ENCODE data around the gene HSD17B10. TPM values are rescaled to one million over a fixed set of nuclear protein-coding genes. Genes with fewer than 3 reads are reported as not detected.

Gene HSD17B10
- polyA plus RNA-seq (2013, experiment 1 of 2), result 67.7 TPM
- 68.1 TPM for polyA plus RNA-seq (2013, experiment 2 of 2)

DNA sequence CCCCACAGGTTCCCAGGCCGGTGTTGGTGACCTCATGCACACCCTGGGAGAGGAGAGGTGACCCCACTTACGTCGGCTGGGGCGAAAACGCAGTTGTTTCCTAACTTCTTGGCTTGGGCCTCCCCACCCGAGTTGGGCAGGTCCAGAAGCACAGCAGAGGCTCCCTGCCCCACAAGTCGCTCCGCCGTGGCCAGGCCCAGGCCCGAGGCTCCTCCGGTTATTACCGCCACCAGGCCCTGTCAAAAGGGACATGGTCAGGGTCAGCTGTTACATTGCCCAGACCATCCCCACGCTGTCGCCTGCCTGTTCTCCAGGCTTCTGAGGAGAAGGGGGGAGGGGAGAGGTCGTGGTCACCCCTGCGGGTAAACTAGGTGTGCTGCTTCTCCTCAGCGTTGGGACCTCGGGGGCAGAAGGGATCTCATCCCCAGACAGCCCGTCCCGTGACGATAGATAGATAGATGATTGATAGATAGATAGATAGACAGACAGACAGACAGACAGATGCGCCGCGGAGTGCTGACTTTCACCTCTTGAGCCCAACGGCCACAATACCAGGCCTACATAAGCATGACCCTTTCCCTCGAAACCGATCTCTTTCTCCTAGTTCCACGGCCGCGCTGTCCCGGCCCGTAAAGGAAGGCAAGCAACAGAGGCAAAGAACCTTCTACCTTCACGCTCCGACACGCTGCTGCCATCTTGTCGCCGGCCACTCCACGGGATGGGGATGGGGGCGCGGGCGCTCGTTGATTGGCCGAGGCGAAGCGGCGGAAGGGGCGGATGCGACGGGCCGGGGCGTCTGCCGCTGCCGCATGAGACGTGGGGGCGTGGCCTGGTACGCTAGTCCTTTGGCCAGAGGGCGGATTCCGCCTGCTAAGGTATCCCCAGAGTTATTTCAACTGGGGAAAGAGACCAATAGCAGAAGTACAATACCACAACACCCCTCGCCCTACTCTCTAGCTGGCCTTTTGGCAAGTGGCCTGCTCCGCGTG is at the start of gene HSD17B10:
Gene HSD17B10 (minus strand): TSS at position 720 of the 989 bp plus-strand sequence. CDS start 25 bp downstream, at position 695.
- H3K14ac ChIP-seq (ENCODE audit: low read length), result no peak within 1 kb of the TSS
- peak within 1 kb of the TSS; percentile 73 for H3K23ac ChIP-seq (ENCODE audit: low read depth, low read length, poor library complexity)
- peak within 1 kb of the TSS; percentile 80 to 91 for H3K4me3 ChIP-seq (ENCODE audit: low read length in 2 of 2)
- peaks cover 0 to 8% (median 0%) of the 10 kb centered on the region in 3 experiments for H3K27me3 ChIP-seq (ENCODE audit: control insufficient read depth in 3 of 3, insufficient read depth in 3 of 3, low read depth in 1 of 3, low read length in 3 of 3)
- peak; percentile 63 for DNase-seq (ENCODE audit: low spot score)
- H2AFZ ChIP-seq (ENCODE audit: low read length), result peak within 1 kb of the TSS; percentile 83
- H3K4me2 ChIP-seq (ENCODE audit: insufficient read depth, low read length, poor library complexity, severe bottlenecking), result peak within 1 kb of the TSS; percentile 73
- H3K79me1 ChIP-seq (ENCODE audit: low read depth, low read length), result peaks cover 2% of the 10 kb centered on the region
- no peak within 1 kb of the TSS for H4K8ac ChIP-seq (ENCODE audit: low read depth, low read length)
- H3K27ac ChIP-seq (replicated peaks; ENCODE audit: low read length), result no peak within 1 kb of the TSS
- H2BK5ac ChIP-seq (ENCODE audit: low read length), result no peak within 1 kb of the TSS
- peak within 1 kb of the TSS; percentile 90 for H3K9ac ChIP-seq (ENCODE audit: low read depth, low read length, poor library complexity)
- peaks cover 2% of the 10 kb centered on the region in 2 donors for H3K4me1 ChIP-seq (ENCODE audit: control insufficient read depth in 2 of 2, insufficient read depth in 1 of 2, low read depth in 1 of 2, low read length in 2 of 2)
- H3K36me3 ChIP-seq (replicated peaks in 1 of 2; ENCODE audit: control insufficient read depth in 2 of 2, insufficient read depth in 2 of 2, low read length in 2 of 2), result peaks cover 8 to 25% of the 10 kb centered on the region in 2 donors
- no peak within 1 kb of the TSS for H2BK120ac ChIP-seq (ENCODE audit: low read depth, low read length)
- no CpG with 5 or more reads among the region's 61 CpGs for WGBS, 2 donors (ENCODE audit: extremely low coverage in 2 of 2, insufficient read length in 2 of 2, insufficient replicate concordance in 1 of 2)
- H2BK15ac ChIP-seq (ENCODE audit: low read length), result no peak within 1 kb of the TSS
- peak within 1 kb of the TSS; percentile 80 for H3K18ac ChIP-seq (ENCODE audit: low read length)
- H2AK5ac ChIP-seq (ENCODE audit: low read depth, low read length), result peak within 1 kb of the TSS; percentile 75
- H3K9me3 ChIP-seq (replicated peaks in 1 of 2; ENCODE audit: control insufficient read depth in 2 of 2, insufficient read depth in 1 of 2, low read depth in 1 of 2, low read length in 2 of 2), result no peaks in the 10 kb centered on the region
- H4K91ac ChIP-seq (ENCODE audit: low read depth, low read length, poor library complexity), result no peak within 1 kb of the TSS
- H2BK12ac ChIP-seq (ENCODE audit: low read length), result no peak within 1 kb of the TSS
- no peak within 1 kb of the TSS for H3K4ac ChIP-seq (ENCODE audit: low read length)

DNA sequence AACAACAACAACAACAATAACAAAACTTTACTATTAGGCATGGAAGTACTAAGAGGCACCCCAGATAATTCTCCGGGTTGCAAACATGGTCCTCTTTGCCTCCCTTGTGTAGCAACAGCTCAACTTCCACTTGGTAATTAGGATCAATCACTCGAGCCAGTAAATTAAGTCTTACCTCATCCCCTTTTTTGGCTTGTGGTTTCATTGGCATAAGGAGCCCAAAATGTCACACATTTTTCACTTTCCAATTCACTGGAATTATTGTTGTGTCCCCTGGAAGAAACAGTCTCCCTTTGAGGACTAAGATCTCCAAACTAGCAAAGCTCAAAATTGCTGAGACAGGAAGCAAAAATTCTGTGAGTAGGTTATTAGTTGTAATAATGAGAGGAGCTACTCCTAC is 49.2 kb upstream of the HSD17B10 start:
- Histone ChIP-seq H3K79me1 (ENCODE audit: low read depth, low read length) (no peaks in the 10 kb centered on the region), H2BK5ac (ENCODE audit: low read length) (no peak overlapping the region), H2BK120ac (ENCODE audit: low read depth, low read length) (no peak overlapping the region), H4K8ac (ENCODE audit: low read depth, low read length) (no peak overlapping the region), H3K4me3 (ENCODE audit: low read length in 2 of 2) (no peak overlapping the region), H2BK12ac (ENCODE audit: low read length) (no peak overlapping the region), H3K36me3 (replicated peaks in 1 of 2; ENCODE audit: control insufficient read depth in 2 of 2, insufficient read depth in 2 of 2, low read length in 2 of 2) (no peaks in the 10 kb centered on the region), H3K14ac (ENCODE audit: low read length) (no peak overlapping the region), H3K23ac (ENCODE audit: low read depth, low read length, poor library complexity) (no peak overlapping the region), H3K4me2 (ENCODE audit: insufficient read depth, low read length, poor library complexity, severe bottlenecking) (no peak overlapping the region), H3K18ac (ENCODE audit: low read length) (no peak overlapping the region), H3K27me3 (ENCODE audit: control insufficient read depth in 3 of 3, insufficient read depth in 3 of 3, low read depth in 1 of 3, low read length in 3 of 3) (no peaks in the 10 kb centered on the region), H3K4ac (ENCODE audit: low read length) (no peak overlapping the region), H3K9me3 (replicated peaks in 1 of 2; ENCODE audit: control insufficient read depth in 2 of 2, insufficient read depth in 1 of 2, low read depth in 1 of 2, low read length in 2 of 2) (no peaks in the 10 kb centered on the region), H3K27ac (replicated peaks; ENCODE audit: low read length) (no peak overlapping the region), H4K91ac (ENCODE audit: low read depth, low read length, poor library complexity) (no peak overlapping the region), H3K4me1 (ENCODE audit: control insufficient read depth in 2 of 2, insufficient read depth in 1 of 2, low read depth in 1 of 2, low read length in 2 of 2) (no peaks in the 10 kb centered on the region), H3K9ac (ENCODE audit: low read depth, low read length, poor library complexity) (no peak overlapping the region), H2AFZ (ENCODE audit: low read length) (no peak overlapping the region), H2AK5ac (ENCODE audit: low read depth, low read length) (no peak overlapping the region), H2BK15ac (ENCODE audit: low read length) (no peak overlapping the region)
- WGBS, 2 donors (ENCODE audit: extremely low coverage in 2 of 2, insufficient read length in 2 of 2, insufficient replicate concordance in 1 of 2), result no CpG with 5 or more reads among the region's 2 CpGs
- DNase-seq (ENCODE audit: low spot score), result no peak

DNA sequence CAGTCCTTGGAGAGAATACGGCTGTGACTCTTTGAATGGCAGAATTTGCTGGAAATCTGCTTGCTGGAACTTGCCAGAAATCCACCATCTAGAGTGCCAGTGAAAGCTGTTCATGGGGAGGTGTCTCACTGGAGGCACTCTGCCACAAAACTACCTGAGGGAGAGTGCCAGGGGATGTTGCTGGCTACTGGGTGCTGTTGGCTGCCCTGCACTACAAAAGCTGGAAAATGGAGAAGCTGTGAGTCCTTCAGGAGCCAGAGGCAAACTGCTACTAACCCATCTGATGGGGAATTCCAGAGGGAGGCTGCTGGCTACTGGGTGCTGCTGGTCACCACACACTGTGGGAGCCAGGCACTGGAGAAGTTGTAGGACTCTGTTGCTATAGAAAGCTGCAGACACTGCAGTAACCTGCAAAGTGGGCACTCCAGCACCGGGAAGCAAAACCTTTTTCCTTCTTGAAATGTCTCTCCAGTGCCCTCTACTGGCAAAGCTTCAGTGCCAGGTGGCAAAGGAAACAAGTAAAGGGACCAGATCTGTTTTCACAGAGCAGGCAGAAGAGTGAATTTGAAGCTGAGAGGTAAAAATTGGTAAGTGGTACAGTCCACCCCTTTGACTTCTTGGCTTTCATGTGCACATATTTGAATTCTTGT is 47.8 kb upstream of the HSD17B10 start:
- Histone ChIP-seq H3K18ac (ENCODE audit: low read length) (no peak overlapping the region), H3K4me2 (ENCODE audit: insufficient read depth, low read length, poor library complexity, severe bottlenecking) (no peak overlapping the region), H4K91ac (ENCODE audit: low read depth, low read length, poor library complexity) (no peak overlapping the region), H4K8ac (ENCODE audit: low read depth, low read length) (no peak overlapping the region), H2BK12ac (ENCODE audit: low read length) (no peak overlapping the region), H3K23ac (ENCODE audit: low read depth, low read length, poor library complexity) (no peak overlapping the region), H2BK15ac (ENCODE audit: low read length) (no peak overlapping the region), H2AK5ac (ENCODE audit: low read depth, low read length) (no peak overlapping the region), H3K79me1 (ENCODE audit: low read depth, low read length) (no peaks in the 10 kb centered on the region), H3K4ac (ENCODE audit: low read length) (no peak overlapping the region), H3K14ac (ENCODE audit: low read length) (no peak overlapping the region), H2BK5ac (ENCODE audit: low read length) (no peak overlapping the region), H2BK120ac (ENCODE audit: low read depth, low read length) (no peak overlapping the region), H3K9ac (ENCODE audit: low read depth, low read length, poor library complexity) (no peak overlapping the region), H2AFZ (ENCODE audit: low read length) (peak overlapping the region; percentile 25), H3K9me3 (replicated peaks in 1 of 2; ENCODE audit: control insufficient read depth in 2 of 2, insufficient read depth in 1 of 2, low read depth in 1 of 2, low read length in 2 of 2) (no peaks in the 10 kb centered on the region), H3K27me3 (ENCODE audit: control insufficient read depth in 3 of 3, insufficient read depth in 3 of 3, low read depth in 1 of 3, low read length in 3 of 3) (no peaks in the 10 kb centered on the region), H3K4me1 (ENCODE audit: control insufficient read depth in 2 of 2, insufficient read depth in 1 of 2, low read depth in 1 of 2, low read length in 2 of 2) (no peaks in the 10 kb centered on the region), H3K27ac (replicated peaks; ENCODE audit: low read length) (no peak overlapping the region), H3K36me3 (replicated peaks in 1 of 2; ENCODE audit: control insufficient read depth in 2 of 2, insufficient read depth in 2 of 2, low read length in 2 of 2) (no peaks in the 10 kb centered on the region), H3K4me3 (ENCODE audit: low read length in 2 of 2) (no peak overlapping the region)
- WGBS, 2 donors (ENCODE audit: extremely low coverage in 2 of 2, insufficient read length in 2 of 2, insufficient replicate concordance in 1 of 2), result no CpG with 5 or more reads among the region's 2 CpGs
- peak; percentile 48 for DNase-seq (ENCODE audit: low spot score)

DNA sequence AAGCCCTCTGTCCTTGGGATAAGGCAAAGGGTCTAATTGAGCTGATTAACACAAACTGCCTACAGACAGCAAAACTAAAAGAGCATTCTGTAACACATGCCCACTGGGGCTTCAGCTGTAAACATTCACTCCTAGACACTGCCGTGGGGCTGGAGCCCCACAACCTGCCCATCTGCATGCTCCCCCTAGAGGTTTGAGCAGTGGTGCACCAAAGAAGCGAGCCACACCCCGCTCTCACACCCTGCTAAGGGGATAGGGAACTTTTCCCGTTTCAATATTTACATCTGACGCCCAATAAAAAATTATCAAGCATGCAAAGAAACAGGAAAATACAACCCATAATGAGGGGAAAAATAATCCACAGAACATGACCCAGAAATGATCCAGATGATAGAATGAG is 46.9 kb upstream of the HSD17B10 start:
- no peak overlapping the region for H3K9ac ChIP-seq (ENCODE audit: low read depth, low read length, poor library complexity)
- no peak overlapping the region for H2BK5ac ChIP-seq (ENCODE audit: low read length)
- H3K4ac ChIP-seq (ENCODE audit: low read length), result no peak overlapping the region
- no peaks in the 10 kb centered on the region for H3K36me3 ChIP-seq (replicated peaks in 1 of 2; ENCODE audit: control insufficient read depth in 2 of 2, insufficient read depth in 2 of 2, low read length in 2 of 2)
- DNase-seq (ENCODE audit: low spot score), result no peak
- H3K23ac ChIP-seq (ENCODE audit: low read depth, low read length, poor library complexity), result no peak overlapping the region
- no CpG with 5 or more reads among the region's 5 CpGs for WGBS, 2 donors (ENCODE audit: extremely low coverage in 2 of 2, insufficient read length in 2 of 2, insufficient replicate concordance in 1 of 2)
- no peak overlapping the region for H2BK15ac ChIP-seq (ENCODE audit: low read length)
- H2BK120ac ChIP-seq (ENCODE audit: low read depth, low read length), result no peak overlapping the region
- no peak overlapping the region for H2BK12ac ChIP-seq (ENCODE audit: low read length)
- no peak overlapping the region for H3K27ac ChIP-seq (replicated peaks; ENCODE audit: low read length)
- H3K4me3 ChIP-seq (ENCODE audit: low read length in 2 of 2), result no peak overlapping the region
- H3K4me2 ChIP-seq (ENCODE audit: insufficient read depth, low read length, poor library complexity, severe bottlenecking), result no peak overlapping the region
- H3K14ac ChIP-seq (ENCODE audit: low read length), result no peak overlapping the region
- H2AK5ac ChIP-seq (ENCODE audit: low read depth, low read length), result no peak overlapping the region
- no peak overlapping the region for H4K8ac ChIP-seq (ENCODE audit: low read depth, low read length)
- no peak overlapping the region for H4K91ac ChIP-seq (ENCODE audit: low read depth, low read length, poor library complexity)
- H3K9me3 ChIP-seq (replicated peaks in 1 of 2; ENCODE audit: control insufficient read depth in 2 of 2, insufficient read depth in 1 of 2, low read depth in 1 of 2, low read length in 2 of 2), result no peaks in the 10 kb centered on the region
- H3K79me1 ChIP-seq (ENCODE audit: low read depth, low read length), result no peaks in the 10 kb centered on the region
- no peaks in the 10 kb centered on the region for H3K27me3 ChIP-seq (ENCODE audit: control insufficient read depth in 3 of 3, insufficient read depth in 3 of 3, low read depth in 1 of 3, low read length in 3 of 3)
- H2AFZ ChIP-seq (ENCODE audit: low read length), result no peak overlapping the region
- H3K4me1 ChIP-seq (ENCODE audit: control insufficient read depth in 2 of 2, insufficient read depth in 1 of 2, low read depth in 1 of 2, low read length in 2 of 2), result no peaks in the 10 kb centered on the region
- H3K18ac ChIP-seq (ENCODE audit: low read length), result no peak overlapping the region

All from neuronal stem cell (in vitro differentiated cells).